HCT116 (cell line): Measurements from ENCODE around the gene ADAM17. TPM values are rescaled to one million over a fixed set of nuclear protein-coding genes. Genes with fewer than 3 reads are reported as not detected.

Experiments
- ATAC-seq: fragments of 200-7000 bp; cut with Tn5 transposase; 2 replicates; pipeline ENCODE4 v1.9.1; 2020; ENCODE audit warnings: mild to moderate bottlenecking, moderate library complexity
- BruUV-seq: library from RNA; stranded (reverse); fragments of 400-500 nt; replicated peaks from 2 replicates; lab custom pipeline; 2021; lab: Mats Ljungman, UMichigan
- CTCF ChIA-PET: fragments of 300-600 bp; sonication (Branson Sonifier 250); formaldehyde crosslinking; loops from one replicate; lab custom pipeline; 2021; ENCODE audit warnings: antibody characterized with exemption; lab: Charles Lee
- POLR2A ChIA-PET: fragments of 300-600, 350-600 bp; sonication (Branson Sonifier 250); formaldehyde crosslinking; loops from one replicate; lab custom pipeline; 2021; ENCODE audit warnings: antibody characterized with exemption; lab: Charles Lee
- RAD21 ChIA-PET, 2 experiments: fragments of 300-600 bp; sonication (Branson Sonifier 250); formaldehyde crosslinking; loops; one replicate each; lab custom pipeline; 2023; ENCODE audit warnings: low total read pairs in 2 of 2; ENCODE audit not compliant: uncharacterized antibody in 2 of 2, unreplicated experiment in 2 of 2, low non-redundant PET in 1 of 2; lab: Charles Lee
- DNase-seq: peaks from one replicate; pipeline ENCODE4 v3.0.0-alpha.2; 2010; ENCODE audit warnings: low read depth, low spot score
- H2AFZ ChIP-seq: fragments of 200-600 bp; shearing (Covaris generic), sonication (generic); 2 replicates; pipeline ENCODE4 v1.6.1; 2017; ENCODE audit warnings: low read depth, mixed run types, mixed read lengths, antibody characterized with exemption, low read length; ENCODE audit not compliant: poor library complexity, severe bottlenecking
- H3K27ac ChIP-seq: 2 replicates; pipeline ENCODE4 v1.5.1; 2012; ENCODE audit warnings: low read depth, low read length
- H3K27me3 ChIP-seq: fragments of 200-600 bp; sonication (generic); 2 replicates; pipeline ENCODE4 v1.6.1; 2016; ENCODE audit warnings: mixed run types, low read length, mixed read lengths; ENCODE audit not compliant: insufficient read depth
- H3K36me3 ChIP-seq, 2 experiments: fragments of 200-500 bp in 1 of 2; fragments of 200-600 bp in 1 of 2; sonication (Bioruptor generic) in 1 of 2; sonication (generic) in 1 of 2; 2 replicates each; pipeline versions ENCODE4 v1.5.1 to v1.6.1; 2014 to 2016; ENCODE audit warnings: low read length in 2 of 2, inconsistent platforms in 1 of 2, mixed read lengths in 1 of 2, mixed run types in 1 of 2; ENCODE audit not compliant: insufficient read depth in 2 of 2, control insufficient read depth in 1 of 2
- H3K4me1 ChIP-seq, 2 experiments: fragments of 200-600 bp in 1 of 2; sonication (generic) in 1 of 2; 2 replicates each; pipeline versions ENCODE4 v1.5.1 to v1.6.1; 2012 to 2017; ENCODE audit warnings: low read length in 2 of 2, inconsistent platforms in 1 of 2, mild to moderate bottlenecking in 1 of 2, mixed read lengths in 1 of 2, mixed run types in 1 of 2, moderate library complexity in 1 of 2; ENCODE audit not compliant: insufficient read depth in 2 of 2, control insufficient read depth in 1 of 2
- H3K4me2 ChIP-seq: fragments of 200-600 bp; sonication (generic); 2 replicates; pipeline ENCODE4 v1.6.1; 2017; ENCODE audit warnings: mixed run types, low read length, mixed read lengths
- H3K4me3 ChIP-seq, 2 experiments: fragments of 200-600 bp in 1 of 2; sonication (generic) in 1 of 2; replicated peaks in 1 of 2; 2 replicates each; pipeline ENCODE4 v1.5.1; 2011 to 2016; ENCODE audit warnings: low read length in 2 of 2, control low read depth in 1 of 2, low read depth in 1 of 2, mild to moderate bottlenecking in 1 of 2, mixed read lengths in 1 of 2, mixed run types in 1 of 2
- H3K79me2 ChIP-seq: fragments of 200-600 bp; sonication (generic); 2 replicates; pipeline ENCODE4 v1.6.1; 2017; ENCODE audit warnings: mild to moderate bottlenecking, mixed run types, low read length, moderate library complexity, mixed read lengths; ENCODE audit not compliant: insufficient read depth
- H3K9ac ChIP-seq: fragments of 200-600 bp; sonication (generic); 2 replicates; pipeline ENCODE4 v1.6.1; 2016; ENCODE audit warnings: low read length, mixed read lengths
- H3K9me2 ChIP-seq: fragments of 200-600 bp; sonication (generic), shearing (Covaris generic); 2 replicates; pipeline ENCODE4 v1.6.1; 2017; ENCODE audit warnings: mixed run types, mild to moderate bottlenecking, moderate library complexity; ENCODE audit not compliant: insufficient read depth
- H3K9me3 ChIP-seq, 2 experiments: fragments of 200-500 bp in 1 of 2; fragments of 200-600 bp in 1 of 2; sonication (Bioruptor generic) in 1 of 2; sonication (generic) in 1 of 2; 2 replicates each; pipeline ENCODE4 v1.6.1; 2014 to 2017; ENCODE audit warnings: low read length in 2 of 2, mixed read lengths in 2 of 2, inconsistent platforms in 1 of 2, low read depth in 1 of 2, mild to moderate bottlenecking in 1 of 2, mixed run types in 1 of 2, moderate library complexity in 1 of 2; ENCODE audit not compliant: control insufficient read depth in 1 of 2, insufficient read depth in 1 of 2
- H4K20me1 ChIP-seq: fragments of 200-600 bp; sonication (generic), shearing (Covaris generic); 2 replicates; pipeline ENCODE4 v1.6.1; 2017; ENCODE audit warnings: mixed run types, mild to moderate bottlenecking, moderate library complexity; ENCODE audit not compliant: insufficient read depth
- EGR1 ChIP-seq: IDR thresholded peaks from 2 replicates; pipeline ENCODE4 v1.6.1; 2012; ENCODE audit warnings: low read depth
- EZH2 ChIP-seq: fragments of 200-600 bp; sonication (generic); IDR thresholded peaks from 2 replicates; pipeline ENCODE4 v1.6.1; 2017; ENCODE audit warnings: antibody characterized with exemption, mixed run types
- EZH2phosphoT487 ChIP-seq: fragments of 200-600 bp; IDR thresholded peaks from 2 replicates; pipeline ENCODE4 v1.6.1; 2018; ENCODE audit warnings: antibody characterized with exemption, borderline replicate concordance
- FOSL1 ChIP-seq: IDR thresholded peaks from 2 replicates; pipeline ENCODE4 v1.6.1; 2012; ENCODE audit warnings: low read depth
- POLR2A ChIP-seq: IDR thresholded peaks from 2 replicates; pipeline ENCODE4 v1.7.0; 2011; ENCODE audit warnings: borderline replicate concordance; ENCODE audit not compliant: insufficient read depth, insufficient read length; ENCODE audit errors: extremely low read depth
- TCF7L2 ChIP-seq: IDR thresholded peaks from 2 replicates; pipeline ENCODE4 v1.7.0; 2011; ENCODE audit warnings: borderline replicate concordance, inconsistent platforms; ENCODE audit not compliant: insufficient read depth, insufficient read length; ENCODE audit errors: extremely low read depth
- YY1 ChIP-seq: IDR thresholded peaks from 2 replicates; pipeline ENCODE4 v1.6.1; 2011; ENCODE audit warnings: low read length, low read depth, moderate library complexity, mild to moderate bottlenecking; ENCODE audit not compliant: insufficient replicate concordance; ENCODE audit errors: extremely low read depth
- ZFX ChIP-seq: fragments of 450-650 bp; IDR thresholded peaks from 2 replicates; pipeline ENCODE4 v1.6.1; 2017
- intact Hi-C: fragments of 100-400 bp; cut with micrococcal nuclease; formaldehyde crosslinking; loops from 2 replicates; pipeline ENCODE4 v1.10.0; 2022
- total RNA-seq: library from RNA; stranded (reverse); gene quantifications from one replicate; pipeline ENCODE4 v1.2.1, GENCODE V29; 2021; ENCODE audit not compliant: unreplicated experiment
- TF ChIP-seq, protein P1 (sequence below), 3 experiments: fragments of 200-600 bp in 1 of 3; sonication (generic) in 1 of 3; IDR thresholded peaks in 2 of 3; conservative IDR thresholded peaks in 1 of 3; 2 replicates each; pipeline ENCODE4 v1.5.1; 2012 to 2017; ENCODE audit warnings: low read depth in 2 of 3, low read length in 2 of 3, antibody characterized with exemption in 1 of 3, borderline replicate concordance in 1 of 3, control low read depth in 1 of 3, mild to moderate bottlenecking in 1 of 3, mixed read lengths in 1 of 3, mixed run types in 1 of 3, moderate library complexity in 1 of 3; ENCODE audit not compliant: insufficient read depth in 1 of 3
- TF ChIP-seq, protein P2 (sequence below): IDR thresholded peaks from 2 replicates; pipeline ENCODE4 v1.6.1; 2012; ENCODE audit warnings: low read depth

ADAM17 gene
- total RNA-seq, 1 experiment from 2014 or later = 39.2 TPM

DNA sequence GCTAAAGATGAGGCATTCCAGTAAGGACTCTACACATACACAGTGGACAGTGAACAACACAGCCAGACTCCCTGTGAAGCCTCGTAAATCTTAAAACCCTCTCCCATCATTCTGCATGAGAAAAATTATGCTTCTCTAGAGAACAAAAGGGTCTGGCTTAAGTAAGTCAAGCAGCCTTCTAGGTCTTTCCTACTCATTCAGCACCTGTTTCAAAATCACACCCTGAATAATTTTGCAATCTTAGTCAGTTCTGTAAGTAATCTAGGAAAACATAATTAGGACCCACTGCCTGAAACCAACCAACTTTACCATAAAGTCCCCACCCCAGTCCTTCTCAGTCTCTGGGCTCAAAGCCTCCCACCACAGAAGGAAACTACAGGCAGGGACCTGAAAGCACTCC, 61.5 kb downstream of the ADAM17 start (continued):
- TF ChIP-seq EZH2phosphoT487 = no peak

DNA sequence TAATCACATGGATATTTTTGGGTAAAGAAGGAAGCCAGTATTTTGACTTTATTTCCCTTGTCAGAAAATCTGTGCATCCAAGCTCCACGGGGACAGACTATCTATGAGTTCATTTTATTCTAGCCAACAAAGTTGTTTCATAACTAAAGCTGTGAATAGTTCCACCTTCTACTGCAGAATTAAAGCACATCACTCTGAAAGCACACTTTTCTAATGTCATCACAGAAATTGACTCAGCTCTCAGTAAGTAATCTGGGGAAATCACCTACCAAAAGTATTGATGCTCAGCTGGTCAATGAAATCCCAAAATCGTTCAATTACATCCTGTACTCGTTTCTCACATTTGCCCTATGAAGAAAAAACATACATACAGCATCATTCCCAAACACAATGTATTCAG, 62.2 kb downstream of the ADAM17 start:
- ATAC-seq = no peak
- intact Hi-C loops = no loop called here
- Histone ChIP-seq H3K27ac (no peak overlapping the region), H3K4me1 (no peaks in the 10 kb centered on the region), H2AFZ (no peak overlapping the region), H3K4me2 (no peak overlapping the region), H3K9ac (no peak overlapping the region), H3K9me2 (no peaks in the 10 kb centered on the region), H3K79me2 (no peaks in the 10 kb centered on the region), H3K9me3 (no peaks in the 10 kb centered on the region), H3K4me3 (no peak overlapping the region)
- no TSS peak for BruUV-seq
- ChIA-PET RAD21 (no interaction called here), CTCF (no interaction called here)
- TF ChIP-seq, protein P1, sequence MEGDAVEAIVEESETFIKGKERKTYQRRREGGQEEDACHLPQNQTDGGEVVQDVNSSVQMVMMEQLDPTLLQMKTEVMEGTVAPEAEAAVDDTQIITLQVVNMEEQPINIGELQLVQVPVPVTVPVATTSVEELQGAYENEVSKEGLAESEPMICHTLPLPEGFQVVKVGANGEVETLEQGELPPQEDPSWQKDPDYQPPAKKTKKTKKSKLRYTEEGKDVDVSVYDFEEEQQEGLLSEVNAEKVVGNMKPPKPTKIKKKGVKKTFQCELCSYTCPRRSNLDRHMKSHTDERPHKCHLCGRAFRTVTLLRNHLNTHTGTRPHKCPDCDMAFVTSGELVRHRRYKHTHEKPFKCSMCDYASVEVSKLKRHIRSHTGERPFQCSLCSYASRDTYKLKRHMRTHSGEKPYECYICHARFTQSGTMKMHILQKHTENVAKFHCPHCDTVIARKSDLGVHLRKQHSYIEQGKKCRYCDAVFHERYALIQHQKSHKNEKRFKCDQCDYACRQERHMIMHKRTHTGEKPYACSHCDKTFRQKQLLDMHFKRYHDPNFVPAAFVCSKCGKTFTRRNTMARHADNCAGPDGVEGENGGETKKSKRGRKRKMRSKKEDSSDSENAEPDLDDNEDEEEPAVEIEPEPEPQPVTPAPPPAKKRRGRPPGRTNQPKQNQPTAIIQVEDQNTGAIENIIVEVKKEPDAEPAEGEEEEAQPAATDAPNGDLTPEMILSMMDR (IDR thresholded peaks at IDR 0.05 in 2 of 3, conservative IDR thresholded peaks at IDR 0.05 in 1 of 3; ENCODE audit: borderline replicate concordance in 1 of 3, insufficient read depth in 1 of 3, low read depth in 2 of 3, low read length in 2 of 3) = no peak
- TF ChIP-seq EZH2 (no peak), YY1 (no peak), POLR2A (no peak), ZFX (no peak), EGR1 (no peak), FOSL1 (no peak), EZH2phosphoT487 (no peak), TCF7L2 (no peak)
- TF ChIP-seq, protein P2, sequence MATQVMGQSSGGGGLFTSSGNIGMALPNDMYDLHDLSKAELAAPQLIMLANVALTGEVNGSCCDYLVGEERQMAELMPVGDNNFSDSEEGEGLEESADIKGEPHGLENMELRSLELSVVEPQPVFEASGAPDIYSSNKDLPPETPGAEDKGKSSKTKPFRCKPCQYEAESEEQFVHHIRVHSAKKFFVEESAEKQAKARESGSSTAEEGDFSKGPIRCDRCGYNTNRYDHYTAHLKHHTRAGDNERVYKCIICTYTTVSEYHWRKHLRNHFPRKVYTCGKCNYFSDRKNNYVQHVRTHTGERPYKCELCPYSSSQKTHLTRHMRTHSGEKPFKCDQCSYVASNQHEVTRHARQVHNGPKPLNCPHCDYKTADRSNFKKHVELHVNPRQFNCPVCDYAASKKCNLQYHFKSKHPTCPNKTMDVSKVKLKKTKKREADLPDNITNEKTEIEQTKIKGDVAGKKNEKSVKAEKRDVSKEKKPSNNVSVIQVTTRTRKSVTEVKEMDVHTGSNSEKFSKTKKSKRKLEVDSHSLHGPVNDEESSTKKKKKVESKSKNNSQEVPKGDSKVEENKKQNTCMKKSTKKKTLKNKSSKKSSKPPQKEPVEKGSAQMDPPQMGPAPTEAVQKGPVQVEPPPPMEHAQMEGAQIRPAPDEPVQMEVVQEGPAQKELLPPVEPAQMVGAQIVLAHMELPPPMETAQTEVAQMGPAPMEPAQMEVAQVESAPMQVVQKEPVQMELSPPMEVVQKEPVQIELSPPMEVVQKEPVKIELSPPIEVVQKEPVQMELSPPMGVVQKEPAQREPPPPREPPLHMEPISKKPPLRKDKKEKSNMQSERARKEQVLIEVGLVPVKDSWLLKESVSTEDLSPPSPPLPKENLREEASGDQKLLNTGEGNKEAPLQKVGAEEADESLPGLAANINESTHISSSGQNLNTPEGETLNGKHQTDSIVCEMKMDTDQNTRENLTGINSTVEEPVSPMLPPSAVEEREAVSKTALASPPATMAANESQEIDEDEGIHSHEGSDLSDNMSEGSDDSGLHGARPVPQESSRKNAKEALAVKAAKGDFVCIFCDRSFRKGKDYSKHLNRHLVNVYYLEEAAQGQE = no peak
- TF ChIP-seq, all 23 proteins: peak for 0
- no peaks in the 10 kb centered on the region for H4K20me1 ChIP-seq
- no peak for DNase-seq
- POLR2A ChIA-PET = no interaction called here
- no peaks in the 10 kb centered on the region for H3K27me3 ChIP-seq
- peaks cover 40 to 43% of the 10 kb centered on the region in 2 experiments for H3K36me3 ChIP-seq
